Stomach smooth muscle (tissue), 2 donors: ENCODE results near the gene PARVA.
"Not testable (repeated sequence)": the region's sequence is repeated elsewhere in the genome, so short reads cannot be mapped to it uniquely, and the experiment has no call there.

Experiments
- H3K27ac ChIP-seq: one replicate; pipeline ENCODE4 v1.7.0; 2013; ENCODE audit warnings: mild to moderate bottlenecking, low read length, inconsistent platforms
- H3K27me3 ChIP-seq, 2 donors: one replicate each; pipeline ENCODE4 v1.7.0; 2013; ENCODE audit warnings: low read length in 2 of 2; ENCODE audit not compliant: insufficient read depth in 2 of 2, control insufficient read depth in 1 of 2
- H3K36me3 ChIP-seq, 2 donors: one replicate each; pipeline ENCODE4 v1.7.0; 2013; ENCODE audit warnings: low read length in 2 of 2; ENCODE audit not compliant: control insufficient read depth in 2 of 2, insufficient read depth in 2 of 2
- H3K4me1 ChIP-seq: one replicate; pipeline ENCODE4 v1.7.0; 2013; ENCODE audit warnings: low read length; ENCODE audit not compliant: control insufficient read depth, insufficient read depth
- H3K4me3 ChIP-seq, 2 donors: one replicate each; pipeline ENCODE4 v1.7.0; 2013; ENCODE audit warnings: low read length in 2 of 2
- H3K9ac ChIP-seq, 2 donors: one replicate each; pipeline ENCODE4 v1.7.0; 2013; ENCODE audit warnings: low read length in 2 of 2, mild to moderate bottlenecking in 1 of 2
- H3K9me3 ChIP-seq, 2 donors: one replicate each; pipeline ENCODE4 v1.7.0; 2013; ENCODE audit warnings: low read length in 2 of 2; ENCODE audit not compliant: control insufficient read depth in 2 of 2
- donor health status: healthy.
- donor health status: Pancreatic carcinoma.

PARVA gene

GRCh38 chr11:12517306-12517705 is 139.9 kb downstream of the PARVA start:
- Histone ChIP-seq H3K27me3 (no peaks in the 10 kb centered on the region), H3K9ac (no peak overlapping the region), H3K4me3 (no peak overlapping the region), H3K9me3 (no peaks in the 10 kb centered on the region), H3K4me1 (peaks cover 31% of the 10 kb centered on the region), H3K36me3 (peaks cover 46 to 53% of the 10 kb centered on the region in 2 donors), H3K27ac (peak overlapping the region; percentile 6)

GRCh38 chr11:12517741-12518140 is 140.4 kb downstream of the PARVA start:
- Histone ChIP-seq H3K27ac (peak overlapping the region; percentile 6), H3K4me1 (peaks cover 31% of the 10 kb centered on the region), H3K9ac (no peak overlapping the region), H3K9me3 (no peaks in the 10 kb centered on the region), H3K27me3 (no peaks in the 10 kb centered on the region), H3K4me3 (no peak overlapping the region), H3K36me3 (peaks cover 41 to 51% of the 10 kb centered on the region in 2 donors)

GRCh38 chr11:12518606-12519385 is 141.4 kb downstream of the PARVA start:
- Histone ChIP-seq H3K9ac (no peak overlapping the region), H3K9me3 (no peaks in the 10 kb centered on the region), H3K4me3 (no peak overlapping the region), H3K27me3 (no peaks in the 10 kb centered on the region), H3K36me3 (peaks cover 31 to 46% of the 10 kb centered on the region in 2 donors), H3K27ac (peak overlapping the region; percentile 69), H3K4me1 (peaks cover 31% of the 10 kb centered on the region)

- peaks cover 33% of the 10 kb centered on the region for H3K4me1 ChIP-seq
- peak overlapping the region; percentile 69 for H3K27ac ChIP-seq
- H3K4me3 ChIP-seq = no peak overlapping the region
- H3K36me3 ChIP-seq = peaks cover 35 to 44% of the 10 kb centered on the region in 2 donors
- no peaks in the 10 kb centered on the region for H3K9me3 ChIP-seq
- no peaks in the 10 kb centered on the region for H3K27me3 ChIP-seq
- H3K9ac ChIP-seq = no peak overlapping the region
Measured at GRCh38 chr11:12520054-12520453, 142.7 kb downstream of the PARVA start.

- H3K4me3 ChIP-seq, H3K27me3 ChIP-seq, H3K9ac ChIP-seq, H3K27ac ChIP-seq, H3K9me3 ChIP-seq: not testable (repeated sequence)
- peaks cover 35 to 43% of the 10 kb centered on the region in 2 donors for H3K36me3 ChIP-seq
- peaks cover 33% of the 10 kb centered on the region for H3K4me1 ChIP-seq
Measured at GRCh38 chr11:12520576-12520975, 143.2 kb downstream of the PARVA start.

- peaks cover 28% of the 10 kb centered on the region for H3K4me1 ChIP-seq
- H3K27ac ChIP-seq = peak overlapping the region; percentile 53
- no peaks in the 10 kb centered on the region for H3K27me3 ChIP-seq
- no peaks in the 10 kb centered on the region for H3K9me3 ChIP-seq
- H3K36me3 ChIP-seq = peaks cover 33 to 40% of the 10 kb centered on the region in 2 donors
- no peak overlapping the region for H3K9ac ChIP-seq
- no peak overlapping the region for H3K4me3 ChIP-seq
Measured at GRCh38 chr11:12523180-12523924, 146.0 kb downstream of the PARVA start.

GRCh38 chr11:12524865-12525264 is 147.5 kb downstream of the PARVA start:
- Histone ChIP-seq H3K9me3 (no peaks in the 10 kb centered on the region), H3K4me3 (no peak overlapping the region), H3K36me3 (peaks cover 32 to 39% of the 10 kb centered on the region in 2 donors), H3K9ac (no peak overlapping the region), H3K27me3 (no peaks in the 10 kb centered on the region), H3K4me1 (peaks cover 14% of the 10 kb centered on the region), H3K27ac (peak overlapping the region; percentile 53)

GRCh38 chr11:12525466-12526055 is 148.2 kb downstream of the PARVA start:
- Histone ChIP-seq H3K9ac (no peak overlapping the region), H3K4me3 (no peak overlapping the region), H3K4me1 (peaks cover 8% of the 10 kb centered on the region), H3K9me3 (no peaks in the 10 kb centered on the region), H3K36me3 (peaks cover 32 to 39% of the 10 kb centered on the region in 2 donors), H3K27ac (peak overlapping the region; percentile 53), H3K27me3 (no peaks in the 10 kb centered on the region)

GRCh38 chr11:12526789-12527188 is 149.4 kb downstream of the PARVA start:
- H3K27me3 ChIP-seq = no peaks in the 10 kb centered on the region
- H3K4me1 ChIP-seq = peaks cover 8% of the 10 kb centered on the region
- no peak overlapping the region for H3K4me3 ChIP-seq
- no peak overlapping the region for H3K9ac ChIP-seq
- peaks cover 38 to 50% of the 10 kb centered on the region in 2 donors for H3K36me3 ChIP-seq
- H3K9me3 ChIP-seq = no peaks in the 10 kb centered on the region
- peak overlapping the region; percentile 37 for H3K27ac ChIP-seq

- Histone ChIP-seq H3K4me3 (no peak overlapping the region), H3K9me3 (no peaks in the 10 kb centered on the region), H3K36me3 (peaks cover 44 to 50% of the 10 kb centered on the region in 2 donors), H3K9ac (no peak overlapping the region), H3K27me3 (no peaks in the 10 kb centered on the region), H3K27ac (no peak overlapping the region), H3K4me1 (peaks cover 8% of the 10 kb centered on the region)
Measured at GRCh38 chr11:12528487-12528886, 151.1 kb downstream of the PARVA start.
